Fibroblast of the aortic adventitia (primary cell): Measurements from ENCODE around the gene MGAT5. TPM values are rescaled to one million over a fixed set of nuclear protein-coding genes. Genes with fewer than 3 reads are reported as not detected.

ENCODE experiments used
- DNase-seq: peaks from one replicate; pipeline ENCODE4 v3.0.0-alpha.2; 2010; ENCODE audit warnings: low read depth
- H3K4me3 ChIP-seq: 2 replicates; pipeline ENCODE4 v1.5.1; 2011; ENCODE audit warnings: low read depth, mild to moderate bottlenecking, control low read depth, low read length, moderate library complexity
- total RNA-seq: library from RNA; depleted of rRNA; stranded (reverse); fragments of >200 nt; gene quantifications from 2 replicates; pipeline ENCODE4 v1.2.3, GENCODE V29; 2012; ENCODE audit warnings: low replicate concordance
- TF ChIP-seq, protein P1 (sequence below): IDR thresholded peaks from 2 replicates; pipeline ENCODE4 v1.5.1; 2011; ENCODE audit warnings: mild to moderate bottlenecking, low read length, control low read depth, inconsistent platforms; ENCODE audit not compliant: insufficient read depth

Gene MGAT5
- total RNA-seq, 1 donor, result 46.5 TPM

DNA sequence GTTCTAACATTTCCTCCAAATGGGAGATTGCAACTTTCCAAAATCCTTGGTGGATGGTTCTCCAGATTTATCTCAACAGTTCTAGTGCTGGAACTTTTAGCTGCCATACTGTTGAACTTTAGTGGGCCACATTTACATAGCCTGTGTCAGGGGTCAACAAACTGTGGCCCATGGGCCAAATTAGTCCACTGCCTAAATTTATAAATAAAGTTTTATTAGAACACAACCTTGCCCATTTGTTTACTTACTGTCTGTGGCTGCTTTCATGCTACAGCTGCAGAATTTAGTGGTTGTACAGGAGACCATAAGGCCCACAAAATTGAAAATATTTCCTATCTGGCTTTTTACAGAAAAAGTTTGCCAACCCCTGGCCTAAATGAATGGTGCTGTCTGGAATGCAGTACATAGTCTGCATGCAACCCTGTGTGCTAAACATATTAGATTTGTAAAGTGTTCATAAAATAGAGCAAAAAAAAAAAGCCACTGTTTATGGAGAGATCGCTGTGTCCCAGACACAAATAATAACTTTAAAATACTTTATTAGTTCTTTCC, 30.3 kb downstream of the MGAT5 start:
- DNase-seq, result peak; percentile 16
- TF ChIP-seq, protein P1, sequence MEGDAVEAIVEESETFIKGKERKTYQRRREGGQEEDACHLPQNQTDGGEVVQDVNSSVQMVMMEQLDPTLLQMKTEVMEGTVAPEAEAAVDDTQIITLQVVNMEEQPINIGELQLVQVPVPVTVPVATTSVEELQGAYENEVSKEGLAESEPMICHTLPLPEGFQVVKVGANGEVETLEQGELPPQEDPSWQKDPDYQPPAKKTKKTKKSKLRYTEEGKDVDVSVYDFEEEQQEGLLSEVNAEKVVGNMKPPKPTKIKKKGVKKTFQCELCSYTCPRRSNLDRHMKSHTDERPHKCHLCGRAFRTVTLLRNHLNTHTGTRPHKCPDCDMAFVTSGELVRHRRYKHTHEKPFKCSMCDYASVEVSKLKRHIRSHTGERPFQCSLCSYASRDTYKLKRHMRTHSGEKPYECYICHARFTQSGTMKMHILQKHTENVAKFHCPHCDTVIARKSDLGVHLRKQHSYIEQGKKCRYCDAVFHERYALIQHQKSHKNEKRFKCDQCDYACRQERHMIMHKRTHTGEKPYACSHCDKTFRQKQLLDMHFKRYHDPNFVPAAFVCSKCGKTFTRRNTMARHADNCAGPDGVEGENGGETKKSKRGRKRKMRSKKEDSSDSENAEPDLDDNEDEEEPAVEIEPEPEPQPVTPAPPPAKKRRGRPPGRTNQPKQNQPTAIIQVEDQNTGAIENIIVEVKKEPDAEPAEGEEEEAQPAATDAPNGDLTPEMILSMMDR, result no peak
- no peak overlapping the region for H3K4me3 ChIP-seq

DNA sequence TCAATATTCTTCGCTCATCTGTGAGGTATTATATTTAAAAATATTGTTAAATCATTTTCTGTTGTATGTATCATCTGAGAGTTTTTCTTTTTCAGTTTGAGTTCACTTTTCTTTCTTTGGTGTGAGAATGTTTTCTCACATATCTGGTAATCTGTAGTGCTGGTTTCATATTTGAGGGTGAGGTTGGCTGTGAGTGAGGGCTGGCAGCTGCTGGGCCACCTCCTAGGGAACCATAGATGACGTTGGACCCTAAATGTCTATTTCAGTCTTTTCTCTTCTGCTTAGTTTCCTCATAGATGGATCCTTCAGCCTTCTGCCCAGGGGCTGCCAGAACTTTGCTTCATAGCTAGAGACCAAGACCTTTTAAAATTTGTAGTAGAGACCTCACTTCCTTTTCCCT, 33.5 kb downstream of the MGAT5 start:
- no peak for DNase-seq
- H3K4me3 ChIP-seq, result no peak overlapping the region
- TF ChIP-seq, protein P1, result no peak

GRCh38 chr2:134288814-134289213, 34.9 kb downstream of the MGAT5 start:
- no peak overlapping the region for H3K4me3 ChIP-seq
- DNase-seq, result no peak
- TF ChIP-seq, protein P1, result no peak

DNA sequence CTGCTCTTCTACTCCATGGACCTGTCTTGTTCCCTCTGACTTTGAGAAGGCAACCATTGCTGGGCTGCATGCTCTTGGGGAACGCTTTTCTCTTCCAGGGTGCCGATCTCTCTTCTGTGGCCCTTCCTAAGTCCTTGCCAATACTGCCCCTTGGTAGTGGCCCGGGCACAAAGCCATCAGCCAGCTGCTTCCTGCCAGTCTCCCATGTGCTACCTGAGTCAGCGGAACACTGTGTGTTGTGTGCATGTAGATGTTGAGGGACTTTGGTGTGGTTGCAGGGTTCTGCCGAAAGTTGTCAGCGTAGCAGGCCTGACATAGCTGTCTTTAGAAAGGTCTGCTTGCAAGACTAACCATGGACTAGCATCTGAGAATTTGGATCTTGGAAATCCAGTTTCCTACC, 35.4 kb downstream of the MGAT5 start:
- no peak for DNase-seq
- H3K4me3 ChIP-seq, result no peak overlapping the region
- TF ChIP-seq, protein P1, result no peak

- TF ChIP-seq, protein P1, result no peak
- no peak for DNase-seq
- H3K4me3 ChIP-seq, result no peak overlapping the region
Observed at GRCh38 chr2:134290358-134290757, 36.5 kb downstream of the MGAT5 start.

DNA sequence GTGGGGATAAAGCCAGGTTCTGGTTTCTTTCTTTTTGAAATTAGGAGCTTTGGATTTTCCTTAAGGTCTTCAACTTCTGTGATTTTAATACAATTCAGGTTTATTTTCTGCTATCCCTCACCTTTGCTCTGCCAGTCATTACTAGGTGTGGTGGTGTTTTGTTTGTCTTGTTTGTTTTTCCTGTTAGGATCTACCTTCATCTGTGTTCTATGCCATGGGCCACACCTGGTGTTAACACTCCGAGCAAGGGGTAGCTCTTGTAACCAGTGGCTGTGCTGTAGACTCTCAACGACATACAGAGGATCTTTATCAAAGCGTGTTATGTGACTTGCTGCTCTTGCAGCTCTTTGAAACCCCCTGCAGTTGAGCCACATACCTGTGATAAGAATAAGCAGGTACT, 38.6 kb downstream of the MGAT5 start:
- TF ChIP-seq, protein P1, result no peak
- no peak overlapping the region for H3K4me3 ChIP-seq
- no peak for DNase-seq
